NCI-H226 (cell line): ENCODE measurements around the gene BMX.

Source experiments
- DNase-seq: peaks from one replicate; pipeline ENCODE4 v3.0.0-alpha.2; 2015

BMX gene

GRCh38 chrX:15509845-15510244 lies 9.2 kb downstream of the BMX start:
- DNase-seq = no peak

GRCh38 chrX:15511563-15511962 lies 11.0 kb downstream of the BMX start:
- no peak for DNase-seq

- DNase-seq = peak; percentile 39
Measured at GRCh38 chrX:15512401-15512965, 11.9 kb downstream of the BMX start.

- no peak for DNase-seq
Measured at GRCh38 chrX:15514279-15514678, 13.7 kb downstream of the BMX start.

GRCh38 chrX:15515931-15516330 lies 15.3 kb downstream of the BMX start:
- peak; percentile 88 for DNase-seq

GRCh38 chrX:15522464-15522863 lies 21.9 kb downstream of the BMX start:
- no peak for DNase-seq

GRCh38 chrX:15523088-15523487 lies 22.5 kb downstream of the BMX start:
- no peak for DNase-seq

GRCh38 chrX:15524417-15524816 lies 23.8 kb downstream of the BMX start:
- peak; percentile 84 for DNase-seq

- DNase-seq = no peak
Measured at GRCh38 chrX:15525664-15526416, 25.2 kb downstream of the BMX start.

GRCh38 chrX:15529165-15529564 lies 28.6 kb downstream of the BMX start:
- DNase-seq = no peak

GRCh38 chrX:15530318-15530717 lies 29.7 kb downstream of the BMX start:
- no peak for DNase-seq

GRCh38 chrX:15546745-15547144 lies 46.1 kb downstream of the BMX start:
- DNase-seq = no peak

GRCh38 chrX:15547356-15547755 lies 46.7 kb downstream of the BMX start:
- no peak for DNase-seq

- no peak for DNase-seq
Measured at GRCh38 chrX:15549189-15550012, 48.8 kb downstream of the BMX start.

- no peak for DNase-seq
Measured at GRCh38 chrX:15559227-15559626, 58.6 kb downstream of the BMX start.

- no peak for DNase-seq
Measured at GRCh38 chrX:15560924-15561323, 60.3 kb downstream of the BMX start.

- DNase-seq = no peak
Measured at GRCh38 chrX:15563056-15563455, 62.4 kb downstream of the BMX start.

GRCh38 chrX:15564981-15565579 lies 64.5 kb downstream of the BMX start:
- peak; percentile 31 for DNase-seq

- no peak for DNase-seq
Measured at GRCh38 chrX:15566244-15566643, 65.6 kb downstream of the BMX start.

GRCh38 chrX:15567267-15567666 lies 66.7 kb downstream of the BMX start:
- DNase-seq = no peak

- DNase-seq = no peak
Measured at GRCh38 chrX:15567886-15568616, 67.4 kb downstream of the BMX start.

GRCh38 chrX:15570145-15570544 lies 69.5 kb downstream of the BMX start:
- DNase-seq = no peak

- DNase-seq = no peak
Measured at GRCh38 chrX:15574017-15574416, 73.4 kb downstream of the BMX start.
